Activated CD4-positive, alpha-beta T cell treated with anti-CD3 and anti-CD28 coated beads, Interleukin-2, amount 50 U/mL, for 16 hours (primary cell): ENCODE data around the gene CCDC187.
A peak's percentile ranks its signal among the peaks of the same experiment; 100 is the strongest.
"Not testable (repeated sequence)": the region's sequence is repeated elsewhere in the genome, so short reads cannot be mapped to it uniquely, and the experiment has no call there.

ENCODE experiments used
- DNase-seq: peaks from one replicate; pipeline ENCODE4 v3.0.0-alpha.2; 2020

Gene CCDC187

GRCh38 chr9:136237486-136238341 lies 66.2 kb downstream of the CCDC187 start:
- DNase-seq: no peak

GRCh38 chr9:136236471-136237410 lies 67.2 kb downstream of the CCDC187 start:
- not testable (repeated sequence) for DNase-seq

GRCh38 chr9:136235709-136236455 lies 68.0 kb downstream of the CCDC187 start:
- no peak for DNase-seq

GRCh38 chr9:136235171-136235570 lies 68.7 kb downstream of the CCDC187 start:
- DNase-seq: no peak

GRCh38 chr9:136234597-136234996 lies 69.3 kb downstream of the CCDC187 start:
- DNase-seq: no peak

GRCh38 chr9:136233868-136234267 lies 70.0 kb downstream of the CCDC187 start:
- DNase-seq: no peak

- DNase-seq: no peak
These were observed 70.5 kb downstream of the CCDC187 start for GRCh38 chr9:136233411-136233810.

- no peak for DNase-seq
These were observed 70.9 kb downstream of the CCDC187 start for GRCh38 chr9:136232969-136233368.

GRCh38 chr9:136231478-136232297 lies 72.2 kb downstream of the CCDC187 start:
- DNase-seq: peak; percentile 75

- DNase-seq: no peak
These were observed 73.1 kb downstream of the CCDC187 start for GRCh38 chr9:136230773-136231172.

- no peak for DNase-seq
These were observed 73.5 kb downstream of the CCDC187 start for GRCh38 chr9:136230365-136230764.

GRCh38 chr9:136229096-136230065 lies 74.5 kb downstream of the CCDC187 start:
- DNase-seq: no peak

GRCh38 chr9:136228107-136228875 lies 75.6 kb downstream of the CCDC187 start:
- peak; percentile 31 for DNase-seq

- no peak for DNase-seq
These were observed 77.0 kb downstream of the CCDC187 start for GRCh38 chr9:136226680-136227407.

- DNase-seq: peak; percentile 75
These were observed 77.9 kb downstream of the CCDC187 start for GRCh38 chr9:136225748-136226679.

- no peak for DNase-seq
These were observed 78.5 kb downstream of the CCDC187 start for GRCh38 chr9:136225366-136225747.

GRCh38 chr9:136223871-136224640 lies 79.8 kb downstream of the CCDC187 start:
- DNase-seq: no peak
